NB4 (cell line): ENCODE measurements around the gene ABHD5.

Experiments used
- CTCF ChIP-seq: IDR thresholded peaks from one replicate; pipeline ENCODE4 v1.5.1; 2012; ENCODE audit warnings: low read depth, low read length
- MAX ChIP-seq: IDR thresholded peaks from 2 replicates; pipeline ENCODE4 v1.6.1; 2011; ENCODE audit warnings: low read depth, low read length
- POLR2A ChIP-seq: IDR thresholded peaks from 2 replicates; pipeline ENCODE4 v1.6.1; 2011; ENCODE audit warnings: mild to moderate bottlenecking; ENCODE audit not compliant: insufficient read length; ENCODE audit errors: extremely low read depth

- TF ChIP-seq MAX: no peak
- TF ChIP-seq POLR2A: no peak
- no peak for TF ChIP-seq CTCF
Observed at GRCh38 chr3:43732747-43733425, 42.1 kb downstream of the ABHD5 start.
